Muscle of back (tissue), 10 donors: ENCODE data around the gene AFF3. TPM values are rescaled to one million over a fixed set of nuclear protein-coding genes. Genes with fewer than 3 reads are reported as not detected.

Experiments used
- polyA plus RNA-seq, 10 donors: library from polyadenylated mRNA; unstranded; fragments of 120-200 nt; gene quantifications; one replicate each; pipeline ENCODE4 v1.2.1, GENCODE V29; 2013; ENCODE audit not compliant: insufficient read length in 10 of 10

AFF3 gene
- polyA plus RNA-seq, 10 donors: 2.9 to 7.0 (median 4.0) TPM

Other genes starting within 250 kb of the AFF3 start
- 1 to 10 TPM in 5 of 10 donors, under 1 TPM in 5; 0.70 to 1.7 (median 1.00) TPM for gene LONRF2, start 179.9 kb upstream of the AFF3 start, polyA plus RNA-seq